Thymus (tissue), 11 donors: ENCODE results near the gene TTLL8. TPM values are rescaled to one million over a fixed set of nuclear protein-coding genes. Genes with fewer than 3 reads are reported as not detected.

Source experiments
- DNase-seq, 9 donors: peaks; one replicate each; pipeline ENCODE4 v3.0.0-alpha.2; 2013; ENCODE audit warnings: low spot score in 9 of 9, low read depth in 6 of 9, missing footprints in 1 of 9
- H3K27ac ChIP-seq, 2 donors: one replicate each; pipeline ENCODE4 v1.5.1; 2013; ENCODE audit warnings: control low read depth in 1 of 2, low read depth in 1 of 2, low read length in 1 of 2, mild to moderate bottlenecking in 1 of 2, moderate library complexity in 1 of 2
- H3K27me3 ChIP-seq, 2 donors: one replicate each; pipeline ENCODE4 v1.5.1; 2013; ENCODE audit warnings: low read length in 1 of 2; ENCODE audit not compliant: control insufficient read depth in 2 of 2, insufficient read depth in 1 of 2
- H3K36me3 ChIP-seq, 2 donors: one replicate each; pipeline ENCODE4 v1.5.1; 2013; ENCODE audit warnings: low read length in 1 of 2, mild to moderate bottlenecking in 1 of 2, moderate library complexity in 1 of 2; ENCODE audit not compliant: control insufficient read depth in 2 of 2, insufficient read depth in 2 of 2
- H3K4me1 ChIP-seq, 2 donors: one replicate each; pipeline ENCODE4 v1.5.1; 2013; ENCODE audit warnings: low read length in 2 of 2; ENCODE audit not compliant: control insufficient read depth in 2 of 2, insufficient read depth in 2 of 2
- H3K4me3 ChIP-seq, 2 donors: one replicate each; pipeline ENCODE4 v1.5.1; 2013; ENCODE audit warnings: low read length in 2 of 2, control low read depth in 1 of 2, mild to moderate bottlenecking in 1 of 2
- H3K9me3 ChIP-seq, 2 donors: one replicate each; pipeline ENCODE4 v1.5.1; 2013; ENCODE audit warnings: low read length in 1 of 2, mild to moderate bottlenecking in 1 of 2; ENCODE audit not compliant: control insufficient read depth in 2 of 2, insufficient read depth in 1 of 2
- WGBS: extraction: QIAGEN DNeasy Blood & Tissue Kit; methylation state at CpG from one replicate; pipeline ENCODE4 v1.1.7; 2013; 5-methylcytosine and 5-hydroxymethylcytosine counted together
- polyA plus RNA-seq: library from polyadenylated mRNA; stranded (reverse); fragments of 200-250 nt; gene quantifications from one replicate; pipeline ENCODE4 v1.2.3, GENCODE V29; 2013
- total RNA-seq: library from RNA; stranded (reverse); fragments of 120-200 nt; gene quantifications from one replicate; pipeline ENCODE4 v1.2.4, GENCODE V29; 2013
- donor health status: healthy.

The TTLL8 gene
- total and polyA plus RNA-seq, 2 donors: not detected

DNA sequence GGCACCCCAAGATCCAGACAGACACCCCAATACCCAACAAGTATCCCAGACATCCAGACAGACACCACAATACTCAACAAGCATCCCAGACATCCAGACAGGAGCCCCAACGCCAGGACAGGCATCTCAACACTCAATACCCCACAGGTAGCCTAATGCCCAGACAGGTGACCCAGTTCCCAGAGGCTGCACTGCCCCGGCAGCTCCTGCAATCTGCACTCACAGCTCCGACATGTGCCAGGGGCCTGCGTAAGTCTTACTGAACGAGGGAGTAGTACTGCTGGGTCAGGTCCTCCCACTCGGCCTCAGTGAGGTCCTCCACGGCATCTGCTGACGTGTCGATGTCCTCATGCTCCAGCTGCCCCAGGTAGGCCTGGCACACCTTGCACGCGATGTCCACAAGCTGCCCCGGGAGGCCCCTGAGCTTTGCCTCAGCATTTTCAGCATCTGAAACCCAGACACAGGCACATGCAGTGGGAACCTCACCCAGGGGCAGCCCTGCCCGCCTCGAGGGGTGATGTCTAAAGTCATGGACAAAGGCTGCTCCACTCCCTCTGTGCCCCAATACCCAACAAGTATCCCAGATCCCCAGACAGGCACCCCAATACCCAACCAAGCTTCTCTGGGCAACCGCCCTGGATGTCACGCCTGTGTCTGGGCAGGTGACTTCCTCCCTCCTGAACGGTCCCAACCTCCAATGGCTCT is 16.6 kb downstream of the TTLL8 start:
- H3K27me3 ChIP-seq: peaks cover 0 to 12% of the 10 kb centered on the region in 2 donors
- no peak for DNase-seq
- H3K4me1 ChIP-seq: no peaks in the 10 kb centered on the region
- H3K27ac ChIP-seq: no peak overlapping the region
- no peak overlapping the region for H3K4me3 ChIP-seq
- H3K36me3 ChIP-seq: no peaks in the 10 kb centered on the region
- H3K9me3 ChIP-seq: peaks cover 0 to 8% of the 10 kb centered on the region in 2 donors
- WGBS: 85% methylated on average over 17 of the region's 17 CpGs

DNA sequence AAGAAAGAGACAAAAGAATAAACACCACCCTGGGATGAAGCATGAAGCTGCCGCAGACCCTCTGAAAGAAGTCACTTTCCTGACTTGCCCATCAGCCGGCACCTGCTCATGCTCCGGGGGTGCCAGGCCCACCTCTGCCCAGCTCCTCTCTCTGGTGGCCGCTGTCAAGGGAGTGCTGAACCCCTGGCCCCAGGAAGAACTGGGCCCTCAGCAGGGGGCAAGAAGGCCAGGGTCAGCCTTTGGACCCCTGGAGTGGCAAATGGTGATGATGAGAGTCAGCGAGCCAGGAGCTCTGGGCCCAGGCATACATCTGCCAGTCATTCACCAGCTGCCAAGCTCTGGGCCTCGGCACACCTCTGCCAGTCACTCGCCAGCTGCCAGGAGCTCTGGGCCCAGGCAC is 17.4 kb downstream of the TTLL8 start:
- Histone ChIP-seq H3K36me3 (no peaks in the 10 kb centered on the region), H3K27me3 (peaks cover 0 to 16% of the 10 kb centered on the region in 2 donors)

DNA sequence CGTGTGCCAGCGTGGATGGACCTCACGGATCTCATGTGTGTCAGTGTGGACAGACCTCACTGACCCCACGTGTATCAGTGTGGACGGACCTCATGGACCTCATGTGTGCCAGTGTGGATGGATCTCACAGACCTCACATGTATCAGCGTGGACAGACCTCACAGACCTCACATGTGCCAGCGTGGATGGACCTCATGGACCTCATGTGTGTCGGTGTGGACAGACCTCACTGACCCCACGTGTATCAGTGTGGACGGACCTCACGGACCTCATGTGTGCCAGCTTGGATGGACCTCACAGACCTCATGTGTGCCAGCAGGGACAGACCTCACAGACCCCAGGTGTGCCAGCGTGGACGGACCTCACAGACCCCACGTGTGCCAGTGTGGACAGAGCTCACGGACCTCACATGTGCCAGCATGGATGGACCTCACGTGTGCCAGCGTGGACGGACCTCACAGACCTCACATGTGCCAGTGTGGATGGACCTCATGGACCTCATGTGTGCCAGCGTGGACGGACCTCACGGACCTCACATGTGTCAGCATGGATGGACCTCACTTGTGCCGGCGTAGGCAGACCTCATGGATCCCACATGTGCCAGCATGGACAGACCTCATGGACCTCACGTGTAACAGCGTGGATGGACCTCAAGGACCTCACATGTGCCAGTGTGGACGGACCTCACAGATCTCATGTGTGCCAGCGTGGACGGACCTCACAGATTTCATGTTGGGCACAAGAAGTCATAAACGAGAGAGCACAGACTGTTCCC is 18.2 kb downstream of the TTLL8 start:
- no peak overlapping the region for H3K27ac ChIP-seq
- H3K9me3 ChIP-seq: peaks cover 0 to 8% of the 10 kb centered on the region in 2 donors
- H3K4me3 ChIP-seq: no peak overlapping the region
- H3K36me3 ChIP-seq: no peaks in the 10 kb centered on the region
- H3K4me1 ChIP-seq: no peaks in the 10 kb centered on the region
- 97% methylated on average over 29 of the region's 29 CpGs for WGBS
- H3K27me3 ChIP-seq: peaks cover 0 to 21% of the 10 kb centered on the region in 2 donors
- DNase-seq: no peak

More for the DNA sequence above, 17.4 kb downstream of the TTLL8 start:
- no peak for DNase-seq
- peaks cover 0 to 8% of the 10 kb centered on the region in 2 donors for H3K9me3 ChIP-seq
- WGBS: 95% methylated on average over 7 of the region's 7 CpGs
- no peak overlapping the region for H3K27ac ChIP-seq
- H3K4me3 ChIP-seq: no peak overlapping the region
- H3K4me1 ChIP-seq: no peaks in the 10 kb centered on the region

DNA sequence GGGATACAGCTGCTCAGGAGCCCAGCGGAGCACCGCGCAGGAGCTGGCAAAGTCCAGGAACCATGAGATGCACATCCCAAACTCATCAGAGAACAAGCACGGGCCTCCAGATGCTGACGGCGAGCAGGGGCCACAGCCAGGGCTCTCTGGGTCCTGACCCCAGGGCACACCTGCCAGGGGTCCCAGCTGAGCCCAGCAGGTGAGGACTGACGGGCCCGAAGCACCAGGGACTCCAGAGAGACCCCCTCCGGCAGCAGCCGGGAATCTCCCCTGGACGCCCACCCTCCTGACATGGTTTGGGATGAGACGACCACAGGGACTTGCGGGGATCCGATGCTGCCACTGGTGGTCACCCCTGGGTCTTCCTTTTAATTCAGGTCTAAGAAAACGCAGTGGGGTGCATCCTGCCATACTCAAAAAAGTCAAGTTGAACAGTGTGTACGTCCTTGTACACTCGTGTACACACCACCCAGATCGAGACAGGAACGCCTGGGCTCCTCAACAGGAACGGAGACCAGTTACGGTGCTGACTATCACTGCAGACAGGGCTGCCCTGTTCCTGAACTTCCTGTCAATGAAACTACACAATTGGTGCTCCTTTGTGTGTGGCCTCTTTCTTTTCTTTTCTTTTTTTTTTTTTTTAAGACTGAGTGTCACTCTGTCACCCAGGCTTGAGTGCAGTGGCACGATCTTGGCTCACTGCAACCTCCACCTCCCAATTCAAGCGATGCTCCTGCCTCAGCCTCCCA is 21.9 kb downstream of the TTLL8 start:
- peaks cover 0 to 8% of the 10 kb centered on the region in 2 donors for H3K9me3 ChIP-seq
- no peaks in the 10 kb centered on the region for H3K4me1 ChIP-seq
- H3K36me3 ChIP-seq: no peaks in the 10 kb centered on the region
- peaks cover 0 to 24% of the 10 kb centered on the region in 2 donors for H3K27me3 ChIP-seq
- DNase-seq: no peak
- no peak overlapping the region for H3K27ac ChIP-seq
- no peak overlapping the region for H3K4me3 ChIP-seq
- 83% methylated on average over 23 of the region's 23 CpGs for WGBS

DNA sequence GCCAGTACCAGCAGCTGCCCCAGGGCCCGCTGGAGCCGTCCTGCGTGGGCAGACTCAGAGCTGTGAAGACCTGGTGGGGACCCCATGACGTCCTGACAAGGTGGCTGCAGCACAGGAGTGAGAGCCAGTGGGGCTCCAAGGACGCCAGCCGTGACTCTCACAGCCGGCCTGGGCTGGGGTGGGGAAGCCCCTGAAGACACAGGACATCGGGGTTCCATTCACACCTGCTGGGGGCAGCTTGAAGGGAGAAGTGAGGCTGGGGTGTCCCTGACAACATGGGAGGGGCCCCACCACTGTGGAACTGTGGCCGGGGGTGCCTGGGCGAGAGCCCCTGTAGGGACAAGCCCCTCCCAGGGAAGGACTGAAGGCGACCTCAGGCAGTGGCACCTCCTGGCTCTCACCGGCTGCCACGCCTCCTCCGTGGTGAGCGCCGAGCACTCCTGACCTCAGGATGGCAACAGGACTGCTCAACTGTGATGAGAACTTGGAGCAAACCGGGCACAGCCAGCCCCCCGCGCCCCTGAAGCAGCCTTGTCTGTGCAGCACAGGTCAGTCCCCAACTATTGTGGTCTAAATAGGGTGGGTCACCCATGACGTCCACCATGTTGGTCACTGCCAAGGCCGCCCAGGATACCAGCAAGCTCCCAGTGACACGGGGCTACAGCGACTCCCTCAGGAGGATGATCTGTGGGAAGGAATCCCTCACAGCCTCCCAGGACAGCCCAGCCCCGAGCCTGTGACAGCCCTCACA is 22.8 kb downstream of the TTLL8 start:
- H3K27me3 ChIP-seq: peaks cover 4 to 32% of the 10 kb centered on the region in 2 donors
- H3K4me3 ChIP-seq: no peak overlapping the region
- no peak for DNase-seq
- no peak overlapping the region for H3K27ac ChIP-seq
- peaks cover 0 to 8% of the 10 kb centered on the region in 2 donors for H3K9me3 ChIP-seq
- H3K36me3 ChIP-seq: no peaks in the 10 kb centered on the region
- WGBS: 92% methylated on average over 24 of the region's 24 CpGs
- peaks cover 0 to 3% of the 10 kb centered on the region in 2 donors for H3K4me1 ChIP-seq

DNA sequence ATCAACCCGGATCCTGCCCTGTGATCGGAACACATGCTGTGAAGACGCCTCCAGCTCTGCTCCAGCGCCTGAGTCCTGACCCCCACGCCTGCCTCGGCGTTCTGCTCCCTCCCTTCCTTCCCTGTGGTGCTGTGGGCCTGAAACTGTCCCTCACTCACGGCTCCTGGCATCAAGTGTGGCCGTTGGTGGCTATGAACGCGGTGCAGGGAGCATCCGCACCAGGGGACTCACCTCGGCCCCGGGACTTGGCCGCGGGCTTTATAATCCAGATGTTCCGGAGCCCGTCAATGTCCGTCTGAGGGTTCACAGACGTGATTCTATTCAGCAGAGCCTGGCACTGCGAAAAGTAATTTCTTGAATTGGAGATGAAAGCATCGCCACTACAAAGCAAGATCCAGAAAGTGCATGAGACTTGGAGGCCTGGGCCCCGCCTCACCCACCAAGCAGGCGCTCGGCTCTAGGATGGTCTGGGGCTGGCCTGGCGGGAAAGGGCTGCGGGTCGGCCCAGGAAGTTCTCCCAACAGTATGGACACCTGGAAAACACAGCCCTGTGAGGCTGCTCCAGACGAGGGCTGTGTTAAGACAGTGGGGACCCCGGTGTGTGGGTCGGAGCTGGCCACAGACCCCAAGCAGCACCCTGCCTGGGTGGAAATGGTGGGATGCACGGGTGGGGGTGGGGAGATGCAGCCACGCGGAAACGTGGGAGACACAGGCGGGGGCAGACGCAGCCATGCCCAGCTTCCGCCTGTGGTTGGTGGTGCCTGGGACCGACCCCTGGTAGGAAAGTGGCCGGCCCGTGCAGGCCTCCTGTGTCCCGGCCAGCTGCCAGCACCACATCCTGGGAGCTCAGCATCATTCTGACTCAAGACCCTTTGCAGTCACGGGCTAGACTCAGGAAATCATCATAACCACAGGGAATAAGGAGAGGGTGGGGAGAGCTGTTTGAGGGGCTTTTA is 23.7 kb downstream of the TTLL8 start:
- WGBS: 89% methylated on average over 43 of the region's 43 CpGs
- no peak for DNase-seq
- peaks cover 12 to 41% of the 10 kb centered on the region in 2 donors for H3K27me3 ChIP-seq
- peaks cover 0 to 3% of the 10 kb centered on the region in 2 donors for H3K4me1 ChIP-seq
- H3K9me3 ChIP-seq: peaks cover 0 to 4% of the 10 kb centered on the region in 2 donors
- H3K4me3 ChIP-seq: no peak overlapping the region
- H3K27ac ChIP-seq: no peak overlapping the region
- no peaks in the 10 kb centered on the region for H3K36me3 ChIP-seq

DNA sequence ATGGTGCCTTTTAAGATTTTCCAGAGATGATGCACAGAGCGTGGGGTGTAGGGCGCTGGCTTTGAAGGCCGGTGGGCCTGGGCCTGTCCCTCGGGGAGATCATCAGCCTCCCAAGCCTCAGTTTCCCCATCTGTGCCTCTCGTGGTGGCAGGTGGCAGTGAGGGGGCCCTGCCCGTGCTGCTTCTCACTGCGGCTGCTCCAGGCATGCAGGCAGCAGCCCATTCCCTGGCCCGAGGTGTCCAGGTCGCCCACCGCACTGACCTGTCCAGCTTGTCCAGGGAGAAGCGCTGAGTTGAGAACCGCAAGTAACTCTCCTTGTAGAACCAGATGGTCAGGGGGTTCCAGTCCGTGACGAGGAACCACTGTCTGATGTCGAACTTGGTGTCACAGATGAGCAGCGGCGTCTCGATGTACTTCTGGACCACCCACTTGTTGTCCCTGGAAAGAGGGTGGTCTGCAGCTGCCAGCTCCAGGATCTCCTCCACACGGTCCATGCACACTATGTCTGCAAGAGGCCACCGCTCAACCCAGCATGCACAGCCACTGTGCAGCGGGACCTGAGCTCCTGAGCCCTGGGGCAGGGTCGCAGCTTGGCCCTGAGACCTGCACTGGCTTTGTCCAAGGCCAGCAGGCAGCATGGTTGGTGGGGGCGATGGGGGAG is 25.0 kb downstream of the TTLL8 start:
- 97% methylated on average over 23 of the region's 23 CpGs for WGBS
- H3K36me3 ChIP-seq: no peaks in the 10 kb centered on the region
- no peaks in the 10 kb centered on the region for H3K9me3 ChIP-seq
- H3K4me3 ChIP-seq: no peak overlapping the region
- DNase-seq: no peak
- H3K27me3 ChIP-seq: peaks cover 12 to 43% of the 10 kb centered on the region in 2 donors
- H3K27ac ChIP-seq: no peak overlapping the region
- peaks cover 0 to 3% of the 10 kb centered on the region in 2 donors for H3K4me1 ChIP-seq
